Measurements from ENCODE around the gene SLIT3.

Gene SLIT3

DNA sequence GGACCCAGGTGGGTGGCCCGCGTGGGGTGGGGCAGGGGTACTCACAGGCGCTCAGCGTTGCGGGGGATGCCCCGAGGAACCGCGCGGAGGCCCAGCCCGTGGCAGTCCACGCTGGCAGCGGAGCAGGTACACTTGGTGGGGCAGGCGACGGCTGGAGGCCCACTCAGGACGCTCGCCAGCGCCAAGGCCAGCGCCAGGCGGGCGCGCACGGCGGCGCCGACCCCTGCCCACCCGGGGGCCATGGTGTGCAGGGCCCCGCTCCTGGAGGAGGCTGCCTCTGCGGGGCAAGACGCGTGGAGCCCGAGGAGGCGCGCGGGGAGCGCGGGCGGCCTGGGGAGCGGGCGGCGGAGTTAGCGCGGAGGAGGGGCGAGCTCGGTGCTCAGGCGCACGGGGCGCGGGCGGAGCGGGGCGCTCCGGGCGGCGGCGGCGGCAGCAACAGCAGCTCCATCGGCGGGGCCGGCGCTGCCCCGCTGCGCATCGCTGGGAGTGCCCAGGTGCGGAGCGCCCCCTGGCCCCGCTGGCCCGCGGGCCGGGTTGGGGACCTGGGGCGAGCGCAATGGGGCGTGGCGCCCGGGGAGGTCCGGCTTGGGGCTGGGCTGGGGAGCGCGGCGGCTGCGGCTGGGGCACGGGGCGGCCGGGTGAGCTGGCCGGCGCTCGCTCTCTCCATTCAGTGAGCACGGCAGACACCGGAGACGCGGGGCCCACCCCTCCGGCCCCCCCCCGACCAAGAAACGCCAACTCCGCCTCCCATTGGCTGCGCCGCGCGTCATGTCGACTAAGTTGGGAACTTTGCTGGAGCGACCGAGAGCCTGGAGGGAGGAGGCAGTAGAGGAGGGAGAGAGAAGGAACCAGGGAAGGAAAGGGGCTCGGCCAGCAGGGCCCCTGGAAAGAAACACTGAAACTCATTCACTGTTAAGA lies at the start of gene SLIT3:
Gene SLIT3 (minus strand): TSS at position 672 of the 918 bp plus-strand sequence. CDS start 430 bp downstream, at position 242.
- peak; percentile 81 for DNase-seq (ENCODE audit: low read depth)
- H3K4me3 ChIP-seq (ENCODE audit: control insufficient read depth, low read depth, low read length): peak within 1 kb of the TSS; percentile 46
- TF ChIP-seq, protein P1, sequence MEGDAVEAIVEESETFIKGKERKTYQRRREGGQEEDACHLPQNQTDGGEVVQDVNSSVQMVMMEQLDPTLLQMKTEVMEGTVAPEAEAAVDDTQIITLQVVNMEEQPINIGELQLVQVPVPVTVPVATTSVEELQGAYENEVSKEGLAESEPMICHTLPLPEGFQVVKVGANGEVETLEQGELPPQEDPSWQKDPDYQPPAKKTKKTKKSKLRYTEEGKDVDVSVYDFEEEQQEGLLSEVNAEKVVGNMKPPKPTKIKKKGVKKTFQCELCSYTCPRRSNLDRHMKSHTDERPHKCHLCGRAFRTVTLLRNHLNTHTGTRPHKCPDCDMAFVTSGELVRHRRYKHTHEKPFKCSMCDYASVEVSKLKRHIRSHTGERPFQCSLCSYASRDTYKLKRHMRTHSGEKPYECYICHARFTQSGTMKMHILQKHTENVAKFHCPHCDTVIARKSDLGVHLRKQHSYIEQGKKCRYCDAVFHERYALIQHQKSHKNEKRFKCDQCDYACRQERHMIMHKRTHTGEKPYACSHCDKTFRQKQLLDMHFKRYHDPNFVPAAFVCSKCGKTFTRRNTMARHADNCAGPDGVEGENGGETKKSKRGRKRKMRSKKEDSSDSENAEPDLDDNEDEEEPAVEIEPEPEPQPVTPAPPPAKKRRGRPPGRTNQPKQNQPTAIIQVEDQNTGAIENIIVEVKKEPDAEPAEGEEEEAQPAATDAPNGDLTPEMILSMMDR (conservative IDR thresholded peaks at IDR 0.05; ENCODE audit: control insufficient read depth, insufficient read depth, low read depth, low read length): no peak

DNA sequence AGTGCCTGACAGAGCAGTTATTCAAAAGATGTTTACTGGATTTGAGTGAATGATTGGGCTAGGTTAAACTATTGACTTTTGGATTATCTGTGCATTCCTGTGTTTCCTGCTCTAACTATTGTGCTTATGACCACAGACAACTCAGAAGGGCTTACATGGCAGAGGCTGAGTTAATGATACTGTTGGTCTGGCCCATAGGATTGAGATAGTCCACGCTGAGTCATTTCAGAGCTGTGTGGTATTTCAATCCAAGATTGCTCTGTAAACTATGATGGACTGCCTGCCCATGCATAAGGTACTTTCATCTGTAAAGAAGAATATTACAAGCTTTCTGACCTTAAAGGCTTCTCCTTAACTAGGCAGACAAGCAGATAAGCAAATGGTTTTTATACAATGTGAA lies 49.1 kb upstream of the SLIT3 start:
- peak; percentile 79 for DNase-seq (ENCODE audit: low read depth)
- TF ChIP-seq, protein P1 (conservative IDR thresholded peaks at IDR 0.05; ENCODE audit: control insufficient read depth, insufficient read depth, low read depth, low read length): no peak
- no peak overlapping the region for H3K4me3 ChIP-seq (ENCODE audit: control insufficient read depth, low read depth, low read length)

DNA sequence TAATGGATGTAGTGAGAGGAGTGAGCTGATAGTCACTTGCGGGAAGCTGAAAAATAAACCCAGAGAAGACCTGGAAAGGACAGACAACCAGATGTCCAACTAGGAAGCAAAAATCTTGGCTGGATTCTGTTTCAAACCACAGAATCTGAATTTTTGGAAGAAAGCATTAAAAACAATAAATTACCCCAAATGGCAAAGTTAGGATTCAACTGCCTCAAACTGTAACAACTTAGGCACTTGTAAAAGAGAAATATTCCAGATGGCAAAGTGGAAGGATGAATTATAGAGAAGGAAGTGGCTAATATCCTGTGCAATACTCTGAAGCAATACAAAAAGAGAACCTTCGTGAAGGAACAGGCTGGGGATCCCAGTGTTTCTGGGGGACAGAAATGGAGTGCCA lies 46.8 kb upstream of the SLIT3 start:
- peak; percentile 73 for DNase-seq (ENCODE audit: low read depth)
- no peak overlapping the region for H3K4me3 ChIP-seq (ENCODE audit: control insufficient read depth, low read depth, low read length)
- TF ChIP-seq, protein P1 (conservative IDR thresholded peaks at IDR 0.05; ENCODE audit: control insufficient read depth, insufficient read depth, low read depth, low read length): no peak

DNA sequence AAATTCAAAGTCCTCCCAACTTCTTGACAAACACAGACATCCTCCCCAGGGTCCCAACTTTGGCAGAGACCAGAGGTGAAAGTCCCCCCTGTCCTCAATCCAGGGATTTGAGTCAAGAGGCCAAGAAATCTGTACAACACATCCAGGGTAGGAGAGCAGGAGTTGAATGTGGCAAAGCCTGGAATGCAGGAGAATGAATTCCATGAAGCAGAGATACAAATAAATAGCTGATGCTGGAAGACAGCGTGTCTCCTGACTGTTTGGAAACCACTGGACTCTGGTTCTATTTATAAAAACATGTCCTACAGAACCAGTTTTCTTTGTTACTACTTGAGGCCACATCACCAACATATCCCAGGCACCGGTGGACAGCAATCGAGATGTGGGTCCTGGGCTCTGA lies 43.7 kb upstream of the SLIT3 start:
- DNase-seq (ENCODE audit: low read depth): no peak
- no peak overlapping the region for H3K4me3 ChIP-seq (ENCODE audit: control insufficient read depth, low read depth, low read length)
- TF ChIP-seq, protein P1 (conservative IDR thresholded peaks at IDR 0.05; ENCODE audit: control insufficient read depth, insufficient read depth, low read depth, low read length): no peak

DNA sequence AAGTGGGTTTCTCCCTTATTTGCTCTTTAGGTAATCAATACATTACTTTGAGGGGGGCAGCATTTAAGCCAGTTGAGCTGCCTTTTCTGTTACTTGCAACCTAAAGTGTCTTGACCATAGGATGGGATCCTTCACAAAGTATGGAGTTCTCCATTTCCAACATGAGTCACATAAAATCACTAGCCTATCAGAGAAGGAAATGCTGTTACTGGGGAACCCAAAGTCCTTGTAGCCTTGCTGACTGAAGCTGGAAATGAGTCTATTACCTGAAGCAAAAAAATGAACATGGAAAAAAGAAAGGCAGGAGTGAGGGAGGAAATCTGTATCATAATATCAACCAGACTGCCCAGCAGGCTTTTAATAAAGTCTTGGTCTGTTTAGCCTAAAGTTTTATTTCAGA lies 42.8 kb upstream of the SLIT3 start:
- DNase-seq (ENCODE audit: low read depth): peak; percentile 37
- TF ChIP-seq, protein P1 (conservative IDR thresholded peaks at IDR 0.05; ENCODE audit: control insufficient read depth, insufficient read depth, low read depth, low read length): no peak
- no peak overlapping the region for H3K4me3 ChIP-seq (ENCODE audit: control insufficient read depth, low read depth, low read length)

DNA sequence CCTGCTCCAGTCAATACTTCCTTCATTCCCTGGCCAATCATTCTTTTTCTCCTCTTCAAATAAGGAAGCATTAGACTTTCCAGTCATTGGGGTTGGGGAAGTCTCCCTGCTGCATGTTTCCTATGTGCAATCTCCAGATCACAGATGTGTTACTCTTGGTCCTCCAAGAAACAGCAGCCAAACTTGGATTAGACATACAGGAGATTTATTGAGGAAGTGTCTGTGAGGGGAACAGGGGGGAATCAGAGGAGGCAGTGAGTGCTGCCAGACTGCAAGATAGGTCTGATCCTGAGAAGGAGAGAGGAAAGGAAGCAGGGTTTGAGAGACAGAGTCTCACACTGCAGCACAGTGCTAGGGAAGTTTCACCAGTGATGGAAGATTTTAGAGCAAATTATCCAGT lies 40.6 kb upstream of the SLIT3 start:
- H3K4me3 ChIP-seq (ENCODE audit: control insufficient read depth, low read depth, low read length): no peak overlapping the region
- DNase-seq (ENCODE audit: low read depth): no peak
- TF ChIP-seq, protein P1 (conservative IDR thresholded peaks at IDR 0.05; ENCODE audit: control insufficient read depth, insufficient read depth, low read depth, low read length): no peak
